OCI-LY7 (cell line): ENCODE results near the gene BSG. TPM values are rescaled to one million over a fixed set of nuclear protein-coding genes. Genes with fewer than 3 reads are reported as not detected.

Experiments
- BruUV-seq: library from RNA; stranded (reverse); fragments of 400-500 nt; replicated peaks from 2 replicates; lab custom pipeline; 2021; lab: Mats Ljungman, UMichigan
- CTCF ChIA-PET: fragments of 300-600 bp; sonication (Branson Sonifier 250); formaldehyde crosslinking; loops from one replicate; lab custom pipeline; 2022; ENCODE audit warnings: antibody characterized with exemption; ENCODE audit not compliant: unreplicated experiment; lab: Charles Lee
- POLR2A ChIA-PET: fragments of 300-600 bp; sonication (Branson Sonifier 250); formaldehyde crosslinking; loops from one replicate; lab custom pipeline; 2022; ENCODE audit warnings: antibody characterized with exemption; lab: Charles Lee
- DNase-seq: peaks from one replicate; pipeline ENCODE4 v3.0.0-alpha.2; 2015; ENCODE audit warnings: low spot score
- H2AFZ ChIP-seq: fragments of 200-600 bp; sonication (generic), shearing (Covaris generic); 2 replicates; pipeline ENCODE4 v1.6.1; 2014; ENCODE audit warnings: mild to moderate bottlenecking, antibody characterized with exemption, low read length, moderate library complexity
- H3K27ac ChIP-seq: fragments of 200-600 bp; sonication (generic); 2 replicates; pipeline ENCODE4 v1.5.1; 2014; ENCODE audit warnings: mixed run types, low read depth, mild to moderate bottlenecking, moderate library complexity, low read length, inconsistent platforms; ENCODE audit not compliant: poor library complexity, severe bottlenecking
- H3K36me3 ChIP-seq: fragments of 200-600 bp; sonication (generic); 2 replicates; pipeline ENCODE4 v1.6.1; 2014; ENCODE audit warnings: mild to moderate bottlenecking, antibody characterized with exemption, low read length, moderate library complexity, mixed read lengths; ENCODE audit not compliant: insufficient read depth
- H3K4me1 ChIP-seq: fragments of 200-600 bp; sonication (generic); 2 replicates; pipeline ENCODE4 v1.5.1; 2014; ENCODE audit warnings: mild to moderate bottlenecking, low read length; ENCODE audit not compliant: insufficient read depth, poor library complexity, severe bottlenecking
- H3K4me2 ChIP-seq: fragments of 200-600 bp; sonication (generic); 2 replicates; pipeline ENCODE4 v1.6.1; 2014; ENCODE audit warnings: mild to moderate bottlenecking, low read length
- H3K4me3 ChIP-seq: fragments of 200-600 bp; sonication (generic); 2 replicates; pipeline ENCODE4 v1.5.1; 2014; ENCODE audit warnings: mild to moderate bottlenecking, low read depth, low read length; ENCODE audit not compliant: poor library complexity, severe bottlenecking
- H3K79me2 ChIP-seq: fragments of 200-600 bp; sonication (generic); 2 replicates; pipeline ENCODE4 v1.6.1; 2016; ENCODE audit warnings: low read depth, mild to moderate bottlenecking, low read length, moderate library complexity, mixed read lengths; ENCODE audit not compliant: insufficient read depth
- H3K9me2 ChIP-seq: fragments of 200-600 bp; sonication (generic); 2 replicates; pipeline ENCODE4 v1.6.1; 2016; ENCODE audit warnings: mild to moderate bottlenecking, low read length, mixed read lengths; ENCODE audit not compliant: insufficient read depth
- H3K9me3 ChIP-seq: fragments of 200-600 bp; sonication (generic); 2 replicates; pipeline ENCODE4 v1.6.1; 2014; ENCODE audit warnings: mild to moderate bottlenecking, mixed run types, low read length, mixed read lengths
- H4K20me1 ChIP-seq: fragments of 200-600 bp; sonication (generic); 2 replicates; pipeline ENCODE4 v1.6.1; 2014; ENCODE audit warnings: mild to moderate bottlenecking, antibody characterized with exemption, low read length, moderate library complexity, mixed read lengths; ENCODE audit not compliant: insufficient read depth
- EZH2phosphoT487 ChIP-seq: fragments of 200-600 bp; sonication (generic); IDR thresholded peaks from 2 replicates; pipeline ENCODE4 v1.6.1; 2018; ENCODE audit warnings: low read depth, borderline replicate concordance, mild to moderate bottlenecking, mixed run types, antibody characterized with exemption, low read length, moderate library complexity, mixed read lengths
- intact Hi-C: fragments of 100-400 bp; cut with micrococcal nuclease; formaldehyde crosslinking; loops from one replicate; pipeline ENCODE4 v1.10.0; 2022; ENCODE audit not compliant: unreplicated experiment
- total RNA-seq, 2 experiments: library from RNA; depleted of rRNA in 1 of 2; stranded (reverse); fragments of >200 nt in 1 of 2; shearing (Covaris generic) in 1 of 2; gene quantifications; 2 replicates each; pipeline ENCODE4 v1.2.3, GENCODE V29; 2014 to 2022
- TF ChIP-seq, protein P1 (sequence below): fragments of 200-600 bp; sonication (generic); conservative IDR thresholded peaks from 2 replicates; pipeline ENCODE4 v1.5.1; 2014; ENCODE audit warnings: mild to moderate bottlenecking, antibody characterized with exemption, low read length, moderate library complexity, mixed read lengths

Gene BSG
- total RNA-seq, 2 experiments from 2014 or later = 180 to 197 TPM

DNA sequence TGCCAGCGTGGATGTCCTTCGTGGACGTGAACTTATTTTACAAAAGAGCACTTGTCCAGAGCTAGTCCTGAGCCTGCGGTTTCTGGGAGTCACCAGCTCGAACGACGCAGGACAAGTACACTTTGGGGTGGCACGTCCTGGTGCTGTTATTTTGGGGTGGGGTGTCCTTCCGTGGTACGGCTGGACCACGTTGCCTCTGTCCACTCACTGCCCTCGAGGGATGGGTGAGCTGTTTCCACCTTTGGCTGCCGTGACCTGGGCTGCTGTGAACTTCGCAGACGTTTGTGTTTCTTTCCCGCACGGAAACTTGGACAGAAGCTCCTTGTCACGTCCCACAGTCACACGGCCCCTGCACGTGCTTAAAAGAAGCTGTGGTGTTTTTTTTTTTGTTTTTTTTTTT, 17.6 kb upstream of the BSG start:
- no peak overlapping the region for H3K4me2 ChIP-seq
- TF ChIP-seq EZH2phosphoT487 = no peak
- TF ChIP-seq, protein P1, sequence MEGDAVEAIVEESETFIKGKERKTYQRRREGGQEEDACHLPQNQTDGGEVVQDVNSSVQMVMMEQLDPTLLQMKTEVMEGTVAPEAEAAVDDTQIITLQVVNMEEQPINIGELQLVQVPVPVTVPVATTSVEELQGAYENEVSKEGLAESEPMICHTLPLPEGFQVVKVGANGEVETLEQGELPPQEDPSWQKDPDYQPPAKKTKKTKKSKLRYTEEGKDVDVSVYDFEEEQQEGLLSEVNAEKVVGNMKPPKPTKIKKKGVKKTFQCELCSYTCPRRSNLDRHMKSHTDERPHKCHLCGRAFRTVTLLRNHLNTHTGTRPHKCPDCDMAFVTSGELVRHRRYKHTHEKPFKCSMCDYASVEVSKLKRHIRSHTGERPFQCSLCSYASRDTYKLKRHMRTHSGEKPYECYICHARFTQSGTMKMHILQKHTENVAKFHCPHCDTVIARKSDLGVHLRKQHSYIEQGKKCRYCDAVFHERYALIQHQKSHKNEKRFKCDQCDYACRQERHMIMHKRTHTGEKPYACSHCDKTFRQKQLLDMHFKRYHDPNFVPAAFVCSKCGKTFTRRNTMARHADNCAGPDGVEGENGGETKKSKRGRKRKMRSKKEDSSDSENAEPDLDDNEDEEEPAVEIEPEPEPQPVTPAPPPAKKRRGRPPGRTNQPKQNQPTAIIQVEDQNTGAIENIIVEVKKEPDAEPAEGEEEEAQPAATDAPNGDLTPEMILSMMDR = no peak
- BruUV-seq = no TSS peak
- no peaks in the 10 kb centered on the region for H3K9me3 ChIP-seq
- no peaks in the 10 kb centered on the region for H3K9me2 ChIP-seq
- H3K79me2 ChIP-seq = no peaks in the 10 kb centered on the region
- H2AFZ ChIP-seq = no peak overlapping the region
- H3K27ac ChIP-seq = no peak overlapping the region
- POLR2A ChIA-PET = no interaction called here
- H3K4me1 ChIP-seq = no peaks in the 10 kb centered on the region
- CTCF ChIA-PET = no interaction called here
- H4K20me1 ChIP-seq = no peaks in the 10 kb centered on the region
- no peaks in the 10 kb centered on the region for H3K36me3 ChIP-seq
- H3K4me3 ChIP-seq = no peak overlapping the region
- DNase-seq = no peak
- intact Hi-C loops = no loop called here

- POLR2A ChIA-PET = no interaction called here
- TF ChIP-seq, protein P1 = no peak
- no peak for TF ChIP-seq EZH2phosphoT487
These were observed 17.0 kb upstream of the BSG start for GRCh38 chr19:555474-555808.

DNA sequence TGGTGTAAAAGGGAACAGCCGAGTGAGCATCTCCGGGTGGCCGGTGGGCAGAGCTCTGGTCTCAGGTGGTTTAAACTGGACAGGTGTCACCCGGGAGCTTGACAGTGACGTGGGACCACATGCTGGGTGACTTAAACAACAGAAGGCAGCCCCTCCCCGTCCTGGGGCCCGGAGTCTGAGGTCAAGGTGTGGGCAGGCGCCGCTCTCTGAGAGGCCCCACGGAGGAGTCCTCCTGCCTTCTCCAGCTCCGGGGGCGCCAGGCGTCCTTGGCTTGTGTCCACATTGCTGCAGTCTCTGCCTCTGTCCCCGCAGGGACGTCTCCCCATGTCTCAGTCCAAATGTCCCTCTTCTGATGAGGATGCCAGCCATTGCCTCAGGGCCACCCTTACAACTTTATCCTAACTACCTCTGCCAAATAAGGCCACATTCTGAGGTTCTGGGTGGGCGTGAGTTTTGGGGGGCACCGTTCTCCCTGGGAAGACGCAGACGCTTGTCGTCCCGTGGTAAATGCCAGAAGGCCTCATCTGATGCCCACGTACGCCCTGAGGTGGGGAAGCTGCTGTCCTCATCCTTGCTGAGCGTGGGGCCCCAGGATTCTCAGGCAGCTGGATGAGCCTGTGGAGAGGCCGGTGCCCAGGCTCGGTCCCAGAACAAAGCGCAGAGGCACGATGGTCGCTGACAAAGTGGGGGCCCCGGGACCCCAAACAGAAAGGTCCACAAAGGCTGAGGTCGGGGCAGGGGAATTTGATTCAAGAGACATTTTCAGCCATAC, 15.6 kb upstream of the BSG start:
- DNase-seq = no peak
- no peaks in the 10 kb centered on the region for H3K79me2 ChIP-seq
- POLR2A ChIA-PET = no interaction called here
- no peaks in the 10 kb centered on the region for H3K9me3 ChIP-seq
- H3K9me2 ChIP-seq = no peaks in the 10 kb centered on the region
- no peaks in the 10 kb centered on the region for H4K20me1 ChIP-seq
- no peaks in the 10 kb centered on the region for H3K36me3 ChIP-seq
- CTCF ChIA-PET = no interaction called here
- no peak overlapping the region for H3K27ac ChIP-seq
- no peak overlapping the region for H3K4me2 ChIP-seq
- no peak overlapping the region for H2AFZ ChIP-seq
- intact Hi-C loops = no loop called here
- no peak overlapping the region for H3K4me3 ChIP-seq
- no TSS peak for BruUV-seq
- TF ChIP-seq, protein P1 = no peak
- no peak for TF ChIP-seq EZH2phosphoT487
- no peaks in the 10 kb centered on the region for H3K4me1 ChIP-seq

More at GRCh38 chr19:555474-555808, 17.0 kb upstream of the BSG start:
- H3K4me1 ChIP-seq = no peaks in the 10 kb centered on the region
- H3K4me3 ChIP-seq = no peak overlapping the region
- no TSS peak for BruUV-seq
- no peak overlapping the region for H3K4me2 ChIP-seq
- no peaks in the 10 kb centered on the region for H3K36me3 ChIP-seq
- H3K79me2 ChIP-seq = no peaks in the 10 kb centered on the region
- H4K20me1 ChIP-seq = no peaks in the 10 kb centered on the region
- no peaks in the 10 kb centered on the region for H3K9me2 ChIP-seq
- intact Hi-C loops = no loop called here
- H2AFZ ChIP-seq = no peak overlapping the region
- H3K27ac ChIP-seq = no peak overlapping the region
- CTCF ChIA-PET = no interaction called here
- no peak for DNase-seq
- H3K9me3 ChIP-seq = no peaks in the 10 kb centered on the region
